HepG2 (cell line): ENCODE results near the gene RPS2. TPM values are rescaled to one million over a fixed set of nuclear protein-coding genes. Genes with fewer than 3 reads are reported as not detected.

Source experiments
- DMAP1 ChIP-seq: IDR thresholded peaks from 2 replicates; pipeline ENCODE4 v1.6.1; 2016
- IRF2 ChIP-seq: IDR thresholded peaks from 2 replicates; pipeline ENCODE4 v1.6.1; 2018; ENCODE audit warnings: missing genetic modification reagents, missing compliant biosample characterization
- KIAA2018 ChIP-seq: sonication (generic); formaldehyde crosslinking; IDR thresholded peaks from 2 replicates; pipeline ENCODE4 v1.5.0; 2020; ENCODE audit warnings: mild to moderate bottlenecking, missing genetic modification reagents, borderline replicate concordance
- PHB2 ChIP-seq: fragments of 450-650 bp; IDR thresholded peaks from 2 replicates; pipeline ENCODE4 v1.6.1; 2018; ENCODE audit not compliant: partially characterized antibody
- PRDM10 ChIP-seq: sonication (generic); formaldehyde crosslinking; IDR thresholded peaks from 2 replicates; pipeline ENCODE4 v1.4.0; 2020; ENCODE audit warnings: low read depth, missing genetic modification reagents
- SP4 ChIP-seq: sonication (generic); formaldehyde crosslinking; IDR thresholded peaks from 2 replicates; pipeline ENCODE4 v1.8.1; 2023; ENCODE audit warnings: mild to moderate bottlenecking, missing genetic modification reagents
- ZNF207 ChIP-seq: fragments of 450-650 bp; IDR thresholded peaks from 2 replicates; pipeline ENCODE4 v1.6.1; 2016; ENCODE audit warnings: antibody characterized with exemption, borderline replicate concordance
- ZNF224 ChIP-seq: sonication (generic); formaldehyde crosslinking; IDR thresholded peaks from 2 replicates; pipeline ENCODE4 v1.5.0; 2020; ENCODE audit warnings: mild to moderate bottlenecking, missing genetic modification reagents
- ZNF580 ChIP-seq: IDR thresholded peaks from 2 replicates; pipeline ENCODE4 v1.6.1; 2016; ENCODE audit warnings: low read depth, borderline replicate concordance
- ZNF598 ChIP-seq: sonication (generic); formaldehyde crosslinking; IDR thresholded peaks from 2 replicates; pipeline ENCODE4 v1.5.1; 2020; ENCODE audit warnings: mild to moderate bottlenecking, missing genetic modification reagents, borderline replicate concordance
- ZNF674 ChIP-seq: sonication (generic); formaldehyde crosslinking; IDR thresholded peaks from 2 replicates; pipeline ENCODE4 v1.5.0; 2020; ENCODE audit warnings: low read depth, mild to moderate bottlenecking, missing genetic modification reagents
- polyA plus RNA-seq, 8 experiments: library from polyadenylated mRNA; depleted of rRNA in 3 of 8; stranded (reverse) in 7 of 8; unstranded in 1 of 8; fragments of >200 nt; fragmentation: Illumina TruSeq in 4 of 8; extraction: Trizol in 4 of 8; gene quantifications; 2 replicates each; pipeline versions ENCODE4 v1.2.1 to v1.2.3, GENCODE V29; 2011 to 2016; ENCODE audit warnings: low read depth in 4 of 8, missing spikeins in 1 of 8, mixed read lengths in 1 of 8; ENCODE audit not compliant: insufficient read depth in 1 of 8
- total RNA-seq, 5 experiments: library from RNA; depleted of rRNA; stranded (reverse); fragments of >200 nt; fragmentation: Illumina TruSeq; extraction: Trizol; gene quantifications; 2 replicates each; pipeline ENCODE4 v1.2.3, GENCODE V29; 2016; ENCODE audit warnings: low read depth in 1 of 5
- TF ChIP-seq, protein P1 (sequence below): sonication (generic); formaldehyde crosslinking; IDR thresholded peaks from 2 replicates; pipeline ENCODE4 v1.4.0; 2020; ENCODE audit warnings: missing genetic modification reagents, borderline replicate concordance
- TF ChIP-seq, protein P2 (sequence below): sonication (generic); formaldehyde crosslinking; IDR thresholded peaks from 2 replicates; pipeline ENCODE4 v1.4.0; 2020; ENCODE audit warnings: low read depth, mild to moderate bottlenecking, missing genetic modification reagents

RPS2 gene
- total and polyA plus RNA-seq, 2 of the 13 experiments (the other 11 are each of a cell fraction or from before 2014, with no cell fraction given) = 1,908 to 4,514 TPM

- TF ChIP-seq, protein P1, sequence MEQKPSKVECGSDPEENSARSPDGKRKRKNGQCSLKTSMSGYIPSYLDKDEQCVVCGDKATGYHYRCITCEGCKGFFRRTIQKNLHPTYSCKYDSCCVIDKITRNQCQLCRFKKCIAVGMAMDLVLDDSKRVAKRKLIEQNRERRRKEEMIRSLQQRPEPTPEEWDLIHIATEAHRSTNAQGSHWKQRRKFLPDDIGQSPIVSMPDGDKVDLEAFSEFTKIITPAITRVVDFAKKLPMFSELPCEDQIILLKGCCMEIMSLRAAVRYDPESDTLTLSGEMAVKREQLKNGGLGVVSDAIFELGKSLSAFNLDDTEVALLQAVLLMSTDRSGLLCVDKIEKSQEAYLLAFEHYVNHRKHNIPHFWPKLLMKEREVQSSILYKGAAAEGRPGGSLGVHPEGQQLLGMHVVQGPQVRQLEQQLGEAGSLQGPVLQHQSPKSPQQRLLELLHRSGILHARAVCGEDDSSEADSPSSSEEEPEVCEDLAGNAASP (CRISPR knock-in tag) = peak; percentile 80; the same call in 1 of the 2 replicates
- 0 out of 2 replicates have a peak, but pooled peaks have one; percentile 21 for TF ChIP-seq ZNF224 (CRISPR knock-in tag)
- TF ChIP-seq ZNF598 (CRISPR knock-in tag) = peak; percentile 63
- TF ChIP-seq KIAA2018 = no peak; the same call in 1 of the 2 replicates
- no peak for TF ChIP-seq ZNF674
- TF ChIP-seq PRDM10 = peak; percentile 79; the same call in 1 of the 2 replicates
- TF ChIP-seq IRF2 = peak; percentile 98
- peak; percentile 74; the same call in 1 of the 2 replicates for TF ChIP-seq ZNF580
- no peak for TF ChIP-seq PHB2
- TF ChIP-seq ZNF207 = no peak
- TF ChIP-seq, protein P2, sequence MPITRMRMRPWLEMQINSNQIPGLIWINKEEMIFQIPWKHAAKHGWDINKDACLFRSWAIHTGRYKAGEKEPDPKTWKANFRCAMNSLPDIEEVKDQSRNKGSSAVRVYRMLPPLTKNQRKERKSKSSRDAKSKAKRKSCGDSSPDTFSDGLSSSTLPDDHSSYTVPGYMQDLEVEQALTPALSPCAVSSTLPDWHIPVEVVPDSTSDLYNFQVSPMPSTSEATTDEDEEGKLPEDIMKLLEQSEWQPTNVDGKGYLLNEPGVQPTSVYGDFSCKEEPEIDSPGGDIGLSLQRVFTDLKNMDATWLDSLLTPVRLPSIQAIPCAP = no peak
- peak; percentile 97 for TF ChIP-seq SP4 (CRISPR knock-in tag)
- peak; percentile 95 for TF ChIP-seq DMAP1 (CRISPR knock-in tag)
Observed at GRCh38 chr16:1971796-1972489, 7.3 kb upstream of the RPS2 start, which contains the start of gene TBL3 (continued).
